Measurements from ENCODE around the gene GRM7.

GRCh38 chr3:6827453-6827852 is 33.5 kb upstream of the GRM7 start:
- TF ChIP-seq CTCF (IDR thresholded peaks at IDR 0.05; ENCODE audit: insufficient read depth, low read length) (no peak), REST (IDR thresholded peaks at IDR 0.05; ENCODE audit: insufficient replicate concordance, low read depth) (no peak)

All from HL-60 (cell line).